SK-N-MC (cell line): ENCODE measurements around the gene GOLPH3.

ENCODE experiments used
- EZH2 ChIP-seq: fragments of 200-600 bp; sonication (generic); IDR thresholded peaks from one replicate; pipeline ENCODE4 v1.6.1; 2017; ENCODE audit warnings: antibody characterized with exemption
- FOXP2 ChIP-seq: optimal IDR thresholded peaks from 2 replicates; pipeline ENCODE3; 2011; ENCODE audit warnings: mild to moderate bottlenecking, moderate library complexity; ENCODE audit not compliant: insufficient read depth; ENCODE audit errors: extremely low read length, control extremely low read depth
- POLR2AphosphoS5 ChIP-seq: IDR thresholded peaks from 2 replicates; pipeline ENCODE4 v1.6.1; 2012; ENCODE audit warnings: mild to moderate bottlenecking, low read depth, low read length, borderline replicate concordance

GRCh38 chr5:32135086-32135485, 39.0 kb downstream of the GOLPH3 start:
- TF ChIP-seq EZH2 (no peak), POLR2AphosphoS5 (no peak), FOXP2 (no peak)
